Heart right ventricle (tissue), 16 donors: Measurements from ENCODE around the gene SLC17A9. TPM values are rescaled to one million over a fixed set of nuclear protein-coding genes. Genes with fewer than 3 reads are reported as not detected.

Experiments
- ATAC-seq, 8 donors: fragments of 200-7000 bp; cut with Tn5 transposase; one replicate each; pipeline ENCODE4 v1.9.1; 2020; ENCODE audit warnings: mild to moderate bottlenecking in 8 of 8, moderate library complexity in 8 of 8, moderate number of reproducible peaks in 1 of 8
- DNase-seq, 2 donors: peaks; one replicate each; pipeline ENCODE4 v3.0.0-alpha.2; 2020
- H3K27ac ChIP-seq, 10 donors: fragments of 200-600 bp; sonication (generic) in 2 of 10; one replicate each; pipeline versions ENCODE4 v1.5.0 to v1.8.0; 2020 to 2022; ENCODE audit warnings: mild to moderate bottlenecking in 3 of 10
- H3K27me3 ChIP-seq, 7 donors: fragments of 200-600 bp; one replicate each; pipeline ENCODE4 v1.8.0; 2021 to 2022; ENCODE audit warnings: mild to moderate bottlenecking in 2 of 7
- H3K36me3 ChIP-seq, 9 donors: fragments of 200-600 bp; sonication (generic) in 1 of 9; one replicate each; pipeline versions ENCODE4 v1.5.0 to v1.8.0; 2020 to 2022; ENCODE audit warnings: mild to moderate bottlenecking in 2 of 9
- H3K4me1 ChIP-seq, 9 donors: fragments of 200-600 bp; sonication (generic) in 1 of 9; one replicate each; pipeline versions ENCODE4 v1.5.0 to v1.8.0; 2020 to 2022; ENCODE audit warnings: mild to moderate bottlenecking in 4 of 9
- H3K4me3 ChIP-seq, 10 donors: fragments of 200-600 bp; sonication (generic) in 2 of 10; one replicate each; pipeline versions ENCODE4 v1.5.0 to v1.8.0; 2020 to 2022; ENCODE audit warnings: mild to moderate bottlenecking in 7 of 10, moderate library complexity in 2 of 10
- H3K9me3 ChIP-seq, 11 donors: fragments of 200-600 bp in 10 of 11; sonication (generic) in 2 of 11; one replicate each; pipeline versions ENCODE4 v1.5.0 to v1.8.0; 2013 to 2022; ENCODE audit warnings: mild to moderate bottlenecking in 2 of 11, control low read depth in 1 of 11, moderate library complexity in 1 of 11
- WGBS, 2 donors: extraction: QIAGEN DNeasy Blood & Tissue Kit; methylation state at CpG; one replicate each; pipeline ENCODE4 v1.1.7; 2013; ENCODE audit warnings: inconsistent platforms in 1 of 2; 5-methylcytosine and 5-hydroxymethylcytosine counted together
- intact Hi-C, 10 donors: fragments of 100-400 bp; cut with DNase I; formaldehyde crosslinking; loops; one replicate each; pipeline versions ENCODE4 v1.11.1 to v1.14.2; 2022
- polyA plus RNA-seq, 2 donors: library from polyadenylated mRNA; stranded (reverse); fragments of 200-250 nt; gene quantifications; one replicate each; pipeline ENCODE4 v1.2.3, GENCODE V29; 2013
- total RNA-seq, 10 donors: library from RNA; stranded (reverse); fragmentation: NEBNext Ultra II Directional in 3 of 10; extraction: Animal tissue kit (Norgen Biotek cat#: 25700) in 3 of 10; gene quantifications; one replicate each; pipeline versions ENCODE4 v1.2.1 to v1.2.4, GENCODE V29; 2021 to 2023
- TF ChIP-seq, protein P1 (sequence below), 9 donors: fragments of 200-600 bp; sonication (generic) in 2 of 9; IDR thresholded peaks; one replicate each; pipeline versions ENCODE4 v1.5.0 to v1.8.0; 2021 to 2022; ENCODE audit warnings: antibody characterized with exemption in 9 of 9, mild to moderate bottlenecking in 5 of 9, moderate library complexity in 1 of 9
- donor health status: Arrhythmogenic right ventricular cardiomyopathy.
- donor health status: ischemic (EF 13 %, LVEDD 7.1; RV severe dilation, severe dysfunction).
- donor health status: healthy with polysubstance abuse.
- donor health status: DM: no; HTN: yes; CAD: no.
- donor health status: DM: no; HTN: no; CAD: no.
- donor health status: ischemic (EF 25% LVEDD 6.9; RV normal size, moderate dysfunction).
- donor health status: ischemic (EF 25% LVEDD 5.7; RV mildly dilated, moderate dysfunction).
- donor health status: healthy.
- donor health status: DM: yes; HTN: yes; CAD: no.
- donor health status: Ischemic cardiomyopathy.
- donor health status: ischemic (EF 35%, LVEDD 5.7; RV mildly dilated, moderate dysfunction).
- donor health status: nonischemic (EF 11% LVEDD 7.7; RV severe dilation, severe dysfunction).
- donor health status: DM: yes; HTN: yes; CAD: no.
- donor health status: PGD.
- donor health status: ischemic (EF 29% LVEDD 5.4; RV normal size, mild dysfunction).
- donor health status: nonischemic (EF 23%, LVEDD 6.1; RV moderate dilation, normal function).

SLC17A9 gene
- total and polyA plus RNA-seq, 12 donors, result 0.19 to 8.3 (median 1.0) TPM

DNA sequence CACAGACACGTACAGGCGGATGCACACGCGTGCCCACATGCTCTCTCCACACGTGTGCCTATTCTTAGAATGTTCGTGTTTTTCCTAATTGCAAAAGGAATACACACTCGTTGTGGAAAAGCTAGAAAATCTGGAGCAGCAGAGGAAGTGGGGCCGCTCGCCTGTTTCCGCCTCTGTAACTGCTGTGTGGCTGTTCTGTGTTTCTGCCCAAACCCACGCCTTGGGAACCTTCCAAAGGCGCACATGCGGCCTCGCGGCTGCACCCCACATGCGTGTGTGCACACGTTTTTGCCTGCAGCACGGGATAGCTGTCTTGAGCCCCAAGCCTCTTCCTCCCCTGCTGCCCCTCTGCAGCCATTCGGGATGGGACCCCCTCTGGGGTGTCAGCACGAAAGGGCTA is 12.2 kb downstream of the SLC17A9 start:
- no peak overlapping the region for H3K27ac ChIP-seq
- H3K4me1 ChIP-seq, result no peaks in the 10 kb centered on the region
- TF ChIP-seq, protein P1, sequence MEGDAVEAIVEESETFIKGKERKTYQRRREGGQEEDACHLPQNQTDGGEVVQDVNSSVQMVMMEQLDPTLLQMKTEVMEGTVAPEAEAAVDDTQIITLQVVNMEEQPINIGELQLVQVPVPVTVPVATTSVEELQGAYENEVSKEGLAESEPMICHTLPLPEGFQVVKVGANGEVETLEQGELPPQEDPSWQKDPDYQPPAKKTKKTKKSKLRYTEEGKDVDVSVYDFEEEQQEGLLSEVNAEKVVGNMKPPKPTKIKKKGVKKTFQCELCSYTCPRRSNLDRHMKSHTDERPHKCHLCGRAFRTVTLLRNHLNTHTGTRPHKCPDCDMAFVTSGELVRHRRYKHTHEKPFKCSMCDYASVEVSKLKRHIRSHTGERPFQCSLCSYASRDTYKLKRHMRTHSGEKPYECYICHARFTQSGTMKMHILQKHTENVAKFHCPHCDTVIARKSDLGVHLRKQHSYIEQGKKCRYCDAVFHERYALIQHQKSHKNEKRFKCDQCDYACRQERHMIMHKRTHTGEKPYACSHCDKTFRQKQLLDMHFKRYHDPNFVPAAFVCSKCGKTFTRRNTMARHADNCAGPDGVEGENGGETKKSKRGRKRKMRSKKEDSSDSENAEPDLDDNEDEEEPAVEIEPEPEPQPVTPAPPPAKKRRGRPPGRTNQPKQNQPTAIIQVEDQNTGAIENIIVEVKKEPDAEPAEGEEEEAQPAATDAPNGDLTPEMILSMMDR (IDR thresholded peaks at IDR 0.05), result no peak
- ATAC-seq (no peak), DNase-seq (no peak)
- WGBS, 2 donors, result 81 to 82% methylated on average over 20 of the region's 20 CpGs
- no peaks in the 10 kb centered on the region for H3K9me3 ChIP-seq
- intact Hi-C loops, result no loop called here
- H3K36me3 ChIP-seq, result peaks cover 0 to 25% (median 0%) of the 10 kb centered on the region in 9 donors
- peaks cover 0 to 14% (median 0%) of the 10 kb centered on the region in 7 donors for H3K27me3 ChIP-seq
- no peak overlapping the region for H3K4me3 ChIP-seq

DNA sequence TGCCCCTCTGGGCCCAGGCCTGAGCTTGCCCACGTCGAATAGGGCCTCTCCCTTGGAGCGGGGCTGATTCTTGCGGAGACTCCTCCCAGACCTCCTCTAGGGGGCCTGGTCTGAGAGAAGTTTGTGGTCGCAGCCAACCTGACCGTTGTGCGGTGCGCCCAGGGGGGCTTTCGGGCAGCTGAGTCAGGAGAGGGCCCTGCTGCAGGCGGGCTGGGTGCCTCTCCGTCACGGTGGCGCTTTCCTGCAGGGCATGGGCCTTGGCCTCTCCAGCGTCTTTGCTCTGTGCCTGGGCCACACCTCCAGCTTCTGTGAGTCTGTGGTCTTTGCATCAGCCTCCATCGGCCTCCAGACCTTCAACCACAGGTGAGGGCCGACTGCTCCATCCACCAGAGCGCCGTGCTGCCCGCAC is 12.9 kb downstream of the SLC17A9 start:
- DNase-seq, result no peak
- peaks cover 0 to 20% (median 5%) of the 10 kb centered on the region in 7 donors for H3K27me3 ChIP-seq
- TF ChIP-seq, protein P1 (IDR thresholded peaks at IDR 0.05), result no peak
- H3K36me3 ChIP-seq, result peaks cover 0 to 25% (median 0%) of the 10 kb centered on the region in 9 donors
- WGBS, 2 donors, result 78 to 89% methylated on average over 19 of the region's 19 CpGs
- no peak for ATAC-seq
- no peaks in the 10 kb centered on the region for H3K4me1 ChIP-seq
- no peak overlapping the region for H3K27ac ChIP-seq
- intact Hi-C loops, result no loop called here
- H3K9me3 ChIP-seq, result no peaks in the 10 kb centered on the region
- no peak overlapping the region for H3K4me3 ChIP-seq

DNA sequence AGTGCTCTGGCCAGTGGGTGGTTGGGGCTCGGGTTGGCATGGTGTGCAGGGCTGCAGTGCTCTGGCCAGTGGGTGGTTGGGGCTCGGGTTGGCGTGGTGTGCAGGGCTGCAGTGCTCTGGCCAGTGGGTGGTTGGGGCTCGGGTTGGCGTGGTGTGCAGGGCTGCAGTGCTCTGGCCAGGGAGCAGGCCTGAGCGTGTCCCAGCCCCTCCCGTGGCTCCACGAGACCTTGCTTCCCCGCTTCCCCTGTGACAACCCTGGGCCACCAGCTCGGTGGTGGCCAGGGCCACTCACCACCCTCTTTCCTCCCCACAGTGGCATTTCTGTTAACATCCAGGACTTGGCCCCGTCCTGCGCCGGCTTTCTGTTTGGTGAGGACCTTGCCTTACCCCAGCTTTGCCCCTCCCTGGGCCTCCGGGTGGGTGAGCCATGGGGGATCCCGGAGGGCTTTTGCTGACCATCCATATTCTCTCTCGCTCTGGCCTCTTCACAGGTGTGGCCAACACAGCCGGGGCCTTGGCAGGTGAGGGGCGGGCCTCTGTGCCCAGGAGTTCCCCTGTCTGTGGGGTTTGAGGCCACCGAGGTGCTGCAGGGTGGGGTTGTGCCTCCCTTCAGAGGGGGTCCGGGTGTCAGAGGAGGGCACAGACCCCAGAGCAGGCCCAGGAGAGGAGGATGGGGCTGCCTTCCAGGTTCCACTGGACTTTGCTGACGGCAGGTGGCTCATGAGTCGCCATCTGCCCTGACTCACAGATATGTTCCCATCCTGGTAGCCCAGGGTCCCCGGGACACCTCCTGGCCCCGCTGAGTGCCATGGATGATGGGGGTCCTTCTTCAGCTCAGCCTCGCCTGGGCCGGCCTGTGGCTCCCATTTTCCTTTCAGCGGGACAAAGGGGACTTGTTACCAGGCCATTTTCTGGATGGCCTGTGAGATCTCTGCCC is 14.0 kb downstream of the SLC17A9 start:
- no peaks in the 10 kb centered on the region for H3K9me3 ChIP-seq
- no peak for ATAC-seq
- intact Hi-C loops, result no loop called here
- TF ChIP-seq, protein P1 (IDR thresholded peaks at IDR 0.05), result no peak
- H3K4me3 ChIP-seq, result no peak overlapping the region
- peaks cover 0 to 25% (median 0%) of the 10 kb centered on the region in 9 donors for H3K36me3 ChIP-seq
- peaks cover 0 to 30% (median 15%) of the 10 kb centered on the region in 7 donors for H3K27me3 ChIP-seq
- 94% methylated on average over 26 of the region's 27 CpGs for WGBS, 2 donors
- no peak for DNase-seq
- H3K4me1 ChIP-seq, result no peaks in the 10 kb centered on the region
- H3K27ac ChIP-seq, result no peak overlapping the region

DNA sequence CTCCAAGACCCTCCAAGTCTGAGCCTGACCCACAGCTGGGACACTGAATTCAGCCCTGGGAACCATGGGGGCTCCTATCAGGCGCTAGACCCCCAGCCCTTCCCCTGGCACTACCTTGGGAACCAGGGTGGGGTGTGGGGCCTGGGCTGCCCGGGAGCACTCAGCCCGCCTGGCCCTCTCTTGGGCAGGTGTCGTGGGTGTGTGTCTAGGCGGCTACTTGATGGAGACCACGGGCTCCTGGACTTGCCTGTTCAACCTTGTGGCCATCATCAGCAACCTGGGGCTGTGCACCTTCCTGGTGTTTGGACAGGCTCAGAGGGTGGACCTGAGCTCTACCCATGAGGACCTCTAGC is 14.6 kb downstream of the SLC17A9 start:
- DNase-seq (no peak), ATAC-seq (no peak)
- no peak overlapping the region for H3K27ac ChIP-seq
- TF ChIP-seq, protein P1 (IDR thresholded peaks at IDR 0.05), result no peak
- intact Hi-C loops, result no loop called here
- peaks cover 0 to 30% (median 15%) of the 10 kb centered on the region in 7 donors for H3K27me3 ChIP-seq
- H3K9me3 ChIP-seq, result no peaks in the 10 kb centered on the region
- H3K36me3 ChIP-seq, result peaks cover 0 to 25% (median 0%) of the 10 kb centered on the region in 9 donors
- H3K4me1 ChIP-seq, result peaks cover 0 to 1% (median 0%) of the 10 kb centered on the region in 9 donors
- no peak overlapping the region for H3K4me3 ChIP-seq
- WGBS, 2 donors, result 89 to 92% methylated on average over 6 of the region's 6 CpGs
